SK-N-SH (cell line): ENCODE measurements around the gene ATF3.

Experiments used
- EP300 ChIP-seq, 2 experiments: IDR thresholded peaks; 2 replicates each; pipeline versions ENCODE4 v1.4.0 to v1.6.1; 2012; ENCODE audit warnings: borderline replicate concordance in 1 of 2, low read depth in 1 of 2, low read length in 1 of 2
- EZH2phosphoT487 ChIP-seq: fragments of 200-600 bp; sonication (generic); IDR thresholded peaks from 2 replicates; pipeline ENCODE4 v1.6.1; 2017; ENCODE audit warnings: low read depth, mixed run types, mild to moderate bottlenecking, antibody characterized with exemption, moderate library complexity, borderline replicate concordance
- FOXM1 ChIP-seq: IDR thresholded peaks from 2 replicates; pipeline ENCODE4 v1.4.0; 2012; ENCODE audit warnings: low read depth, mild to moderate bottlenecking
- GABPA ChIP-seq: IDR thresholded peaks from 2 replicates; pipeline ENCODE4 v1.4.0; 2012; ENCODE audit warnings: low read depth, mild to moderate bottlenecking
- POLR2AphosphoS5 ChIP-seq: IDR thresholded peaks from 2 replicates; pipeline ENCODE4 v1.6.1; 2012; ENCODE audit warnings: low read depth, low read length
- RAD21 ChIP-seq: IDR thresholded peaks from 2 replicates; pipeline ENCODE4 v1.6.1; 2012; ENCODE audit warnings: mild to moderate bottlenecking, low read length
- SIN3A ChIP-seq: IDR thresholded peaks from 2 replicates; pipeline ENCODE4 v1.6.1; 2012; ENCODE audit warnings: low read depth, mild to moderate bottlenecking, low read length, moderate library complexity, borderline replicate concordance
- TAF1 ChIP-seq: IDR thresholded peaks from 2 replicates; pipeline ENCODE4 v1.6.1; 2012; ENCODE audit warnings: low read depth, mild to moderate bottlenecking, low read length, moderate library complexity, borderline replicate concordance

- no peak for TF ChIP-seq POLR2AphosphoS5
- TF ChIP-seq EZH2phosphoT487 = no peak
- no peak for TF ChIP-seq SIN3A
- TF ChIP-seq TAF1 = no peak
- TF ChIP-seq FOXM1 = no peak
- no peak for TF ChIP-seq EP300 (IDR thresholded peaks at IDR 0.05; ENCODE audit: borderline replicate concordance in 1 of 2, low read depth in 1 of 2, low read length in 1 of 2)
- TF ChIP-seq GABPA = no peak
- no peak for TF ChIP-seq RAD21
Observed at GRCh38 chr1:212594640-212595039, 13.9 kb upstream of the ATF3 start.
